Measurements from ENCODE around the gene PLEKHH1.

DNA sequence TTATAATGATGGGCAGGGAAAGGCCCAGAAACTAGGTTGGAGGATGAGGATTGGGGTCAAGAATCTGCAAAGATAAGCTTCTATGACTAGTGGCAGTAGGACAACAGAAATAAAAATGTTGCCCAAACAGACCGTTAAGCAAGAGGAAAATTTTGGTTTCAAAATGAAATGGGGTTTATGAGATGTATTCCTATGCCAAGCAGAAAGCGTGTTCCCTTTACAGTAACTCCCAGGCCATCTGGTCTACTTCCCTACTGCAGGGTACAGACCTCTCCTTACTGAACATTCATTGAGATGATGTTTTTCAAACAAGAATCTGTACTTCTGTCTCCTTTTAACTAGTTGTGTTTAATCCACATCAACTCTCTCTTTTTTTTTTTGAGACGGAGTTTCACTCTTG lies 24.1 kb upstream of the PLEKHH1 start:
- TF ChIP-seq POLR2A (IDR thresholded peaks at IDR 0.05): no peak
- TF ChIP-seq, protein P1, sequence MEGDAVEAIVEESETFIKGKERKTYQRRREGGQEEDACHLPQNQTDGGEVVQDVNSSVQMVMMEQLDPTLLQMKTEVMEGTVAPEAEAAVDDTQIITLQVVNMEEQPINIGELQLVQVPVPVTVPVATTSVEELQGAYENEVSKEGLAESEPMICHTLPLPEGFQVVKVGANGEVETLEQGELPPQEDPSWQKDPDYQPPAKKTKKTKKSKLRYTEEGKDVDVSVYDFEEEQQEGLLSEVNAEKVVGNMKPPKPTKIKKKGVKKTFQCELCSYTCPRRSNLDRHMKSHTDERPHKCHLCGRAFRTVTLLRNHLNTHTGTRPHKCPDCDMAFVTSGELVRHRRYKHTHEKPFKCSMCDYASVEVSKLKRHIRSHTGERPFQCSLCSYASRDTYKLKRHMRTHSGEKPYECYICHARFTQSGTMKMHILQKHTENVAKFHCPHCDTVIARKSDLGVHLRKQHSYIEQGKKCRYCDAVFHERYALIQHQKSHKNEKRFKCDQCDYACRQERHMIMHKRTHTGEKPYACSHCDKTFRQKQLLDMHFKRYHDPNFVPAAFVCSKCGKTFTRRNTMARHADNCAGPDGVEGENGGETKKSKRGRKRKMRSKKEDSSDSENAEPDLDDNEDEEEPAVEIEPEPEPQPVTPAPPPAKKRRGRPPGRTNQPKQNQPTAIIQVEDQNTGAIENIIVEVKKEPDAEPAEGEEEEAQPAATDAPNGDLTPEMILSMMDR (IDR thresholded peaks at IDR 0.05): no peak
- TF ChIP-seq POLR2AphosphoS5 (IDR thresholded peaks at IDR 0.05): no peak
